ENCODE data around the gene TMEM139. TPM values are rescaled to one million over a fixed set of nuclear protein-coding genes. Genes with fewer than 3 reads are reported as not detected.

The TMEM139 gene
- total RNA-seq, 2 donors from 2014 or later, result 3.2 TPM; not detected in 1

DNA sequence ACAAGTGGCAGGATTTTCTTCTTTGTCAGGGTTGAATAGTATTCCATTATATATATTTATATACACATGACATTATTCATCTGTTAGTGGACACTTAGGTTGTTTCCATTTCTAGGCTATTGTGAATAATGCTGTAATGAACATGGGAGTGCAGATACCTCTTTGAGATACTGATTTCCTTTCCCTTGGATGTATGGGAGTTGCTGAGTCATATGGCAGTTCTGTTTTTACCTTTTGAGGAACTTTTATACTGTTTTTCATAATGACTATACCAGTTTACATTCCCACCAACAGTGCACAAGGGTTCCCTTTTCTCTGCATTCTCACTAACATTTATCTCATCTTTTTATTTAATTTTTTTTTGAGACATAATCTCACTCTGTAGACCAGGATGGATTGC is 29.4 kb downstream of the TMEM139 start:
- Histone ChIP-seq H3K4me3 (no peak overlapping the region), H3K4me1 (ENCODE audit: control insufficient read depth in 1 of 2, low read depth in 2 of 2) (no peaks in the 10 kb centered on the region), H3K27me3 (replicated peaks; ENCODE audit: insufficient read depth) (no peaks in the 10 kb centered on the region), H3K27ac (no peak overlapping the region), H3K9me3 (no peaks in the 10 kb centered on the region), H3K36me3 (peaks cover 4% of the 10 kb centered on the region)
- TF ChIP-seq, protein P1, sequence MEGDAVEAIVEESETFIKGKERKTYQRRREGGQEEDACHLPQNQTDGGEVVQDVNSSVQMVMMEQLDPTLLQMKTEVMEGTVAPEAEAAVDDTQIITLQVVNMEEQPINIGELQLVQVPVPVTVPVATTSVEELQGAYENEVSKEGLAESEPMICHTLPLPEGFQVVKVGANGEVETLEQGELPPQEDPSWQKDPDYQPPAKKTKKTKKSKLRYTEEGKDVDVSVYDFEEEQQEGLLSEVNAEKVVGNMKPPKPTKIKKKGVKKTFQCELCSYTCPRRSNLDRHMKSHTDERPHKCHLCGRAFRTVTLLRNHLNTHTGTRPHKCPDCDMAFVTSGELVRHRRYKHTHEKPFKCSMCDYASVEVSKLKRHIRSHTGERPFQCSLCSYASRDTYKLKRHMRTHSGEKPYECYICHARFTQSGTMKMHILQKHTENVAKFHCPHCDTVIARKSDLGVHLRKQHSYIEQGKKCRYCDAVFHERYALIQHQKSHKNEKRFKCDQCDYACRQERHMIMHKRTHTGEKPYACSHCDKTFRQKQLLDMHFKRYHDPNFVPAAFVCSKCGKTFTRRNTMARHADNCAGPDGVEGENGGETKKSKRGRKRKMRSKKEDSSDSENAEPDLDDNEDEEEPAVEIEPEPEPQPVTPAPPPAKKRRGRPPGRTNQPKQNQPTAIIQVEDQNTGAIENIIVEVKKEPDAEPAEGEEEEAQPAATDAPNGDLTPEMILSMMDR (IDR thresholded peaks at IDR 0.05), result no peak
- ATAC-seq (ENCODE audit: insufficient number of reproducible peaks, low FRiP score, low read depth) (no peak), DNase-seq (ENCODE audit: low spot score) (no peak)

DNA sequence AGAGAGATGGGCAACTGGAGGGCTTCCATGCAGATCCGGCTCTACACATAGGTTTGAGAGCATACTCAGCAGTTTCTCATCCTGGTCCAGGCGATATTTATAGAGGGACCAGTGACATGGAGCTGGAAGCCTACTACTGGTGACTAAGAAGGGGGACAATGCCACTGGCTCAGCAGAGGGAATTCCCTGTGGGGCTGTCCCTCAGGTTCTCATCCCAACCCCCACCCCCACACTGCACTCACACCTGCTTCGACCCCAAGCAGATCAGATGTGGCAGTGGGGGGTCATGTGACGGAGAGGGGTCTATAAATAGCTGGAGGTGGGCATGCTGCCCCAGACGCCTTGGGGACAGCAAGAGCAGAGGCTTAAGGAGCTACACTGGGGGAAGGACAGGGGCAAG is 31.0 kb downstream of the TMEM139 start, which contains the start of gene CLCN1:
TSS of gene CLCN1 (plus strand) at position 336 of the 400 bp plus-strand sequence. CDS start 102 bp downstream, outside the sequence.
- DNase-seq (ENCODE audit: low spot score), result no peak
- Histone ChIP-seq H3K9me3 (no peaks in the 10 kb centered on the region), H3K4me3 (no peak within 1 kb of the TSS), H3K27ac (no peak within 1 kb of the TSS), H3K36me3 (no peaks in the 10 kb centered on the region), H3K27me3 (replicated peaks; ENCODE audit: insufficient read depth) (no peaks in the 10 kb centered on the region), H3K4me1 (ENCODE audit: control insufficient read depth in 1 of 2, low read depth in 2 of 2) (no peaks in the 10 kb centered on the region)
- TF ChIP-seq, protein P1 (IDR thresholded peaks at IDR 0.05), result no peak
- ATAC-seq (ENCODE audit: insufficient number of reproducible peaks, low FRiP score, low read depth), result no peak

DNA sequence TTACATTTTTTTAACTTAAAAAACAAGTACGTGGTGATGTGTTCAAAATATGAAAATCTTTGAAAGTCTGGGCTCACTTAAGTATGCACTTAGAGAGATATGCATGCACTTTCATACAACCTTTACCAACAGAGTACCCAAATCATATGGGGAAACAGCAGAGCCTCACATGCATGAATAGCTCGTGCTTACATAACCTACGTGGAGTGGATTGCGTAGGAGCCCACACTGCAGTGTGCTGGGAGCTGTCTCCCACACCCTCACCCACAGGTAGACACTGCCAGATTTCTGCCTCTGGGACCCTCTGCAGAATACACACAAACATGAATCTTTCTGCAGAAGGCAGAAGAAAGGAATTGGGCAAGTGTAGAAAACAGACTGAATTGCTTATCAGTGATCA is 31.7 kb downstream of the TMEM139 start:
- Histone ChIP-seq H3K27me3 (replicated peaks; ENCODE audit: insufficient read depth) (no peaks in the 10 kb centered on the region), H3K27ac (no peak overlapping the region), H3K4me1 (ENCODE audit: control insufficient read depth in 1 of 2, low read depth in 2 of 2) (no peaks in the 10 kb centered on the region), H3K4me3 (no peak overlapping the region), H3K36me3 (no peaks in the 10 kb centered on the region), H3K9me3 (no peaks in the 10 kb centered on the region)
- DNase-seq (ENCODE audit: low spot score) (no peak), ATAC-seq (ENCODE audit: insufficient number of reproducible peaks, low FRiP score, low read depth) (no peak)
- TF ChIP-seq, protein P1 (IDR thresholded peaks at IDR 0.05), result no peak

DNA sequence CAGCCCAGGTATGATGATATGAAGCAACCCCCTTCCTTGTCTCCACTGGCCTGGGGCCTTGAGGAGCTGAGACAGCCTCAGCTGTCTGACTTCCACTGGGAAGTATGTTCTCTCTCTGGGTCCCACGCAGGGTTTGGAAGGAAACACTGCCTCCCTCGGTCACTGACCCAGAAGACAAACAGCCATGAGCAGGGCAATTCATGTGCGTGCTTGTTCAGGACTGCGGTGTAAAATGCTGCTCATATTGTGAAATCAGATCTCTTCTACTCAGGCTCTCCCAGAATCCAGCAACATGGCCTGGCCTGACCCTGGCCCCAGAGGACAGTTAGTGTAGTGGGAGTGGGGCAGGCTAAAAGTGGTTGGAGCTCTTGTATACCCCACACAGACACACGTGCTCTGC is 33.9 kb downstream of the TMEM139 start:
- TF ChIP-seq, protein P1 (IDR thresholded peaks at IDR 0.05), result no peak
- no peak for DNase-seq (ENCODE audit: low spot score)
- ATAC-seq (ENCODE audit: insufficient number of reproducible peaks, low FRiP score, low read depth), result no peak

DNA sequence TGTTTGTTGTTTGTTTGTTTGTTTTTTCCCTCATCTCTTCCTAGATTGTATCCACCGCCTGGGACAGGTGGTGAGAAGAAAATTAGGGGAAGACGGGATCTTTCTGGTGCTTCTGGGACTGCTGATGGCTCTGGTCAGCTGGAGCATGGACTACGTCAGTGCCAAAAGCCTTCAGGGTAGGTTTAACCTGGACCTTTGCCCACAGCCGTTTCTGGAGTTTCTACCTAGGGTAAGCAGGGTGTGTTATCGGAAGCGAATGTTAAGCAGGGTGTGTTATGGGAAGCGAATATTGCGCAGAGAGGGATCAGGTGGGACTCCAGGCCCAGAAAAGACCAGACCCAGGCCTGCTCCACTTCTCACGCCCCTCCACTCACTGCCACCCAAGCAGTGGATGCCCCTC is 35.9 kb downstream of the TMEM139 start:
- H3K27me3 ChIP-seq (replicated peaks; ENCODE audit: insufficient read depth), result no peaks in the 10 kb centered on the region
- no peaks in the 10 kb centered on the region for H3K4me1 ChIP-seq (ENCODE audit: control insufficient read depth in 1 of 2, low read depth in 2 of 2)
- H3K9me3 ChIP-seq, result no peaks in the 10 kb centered on the region
- TF ChIP-seq, protein P1 (IDR thresholded peaks at IDR 0.05), result no peak
- no peak overlapping the region for H3K4me3 ChIP-seq
- no peak overlapping the region for H3K27ac ChIP-seq
- ATAC-seq (ENCODE audit: insufficient number of reproducible peaks, low FRiP score, low read depth) (no peak), DNase-seq (ENCODE audit: low spot score) (no peak)
- H3K36me3 ChIP-seq, result no peaks in the 10 kb centered on the region

More for the DNA sequence above, 33.9 kb downstream of the TMEM139 start:
- Histone ChIP-seq H3K9me3 (no peaks in the 10 kb centered on the region), H3K36me3 (no peaks in the 10 kb centered on the region), H3K27ac (no peak overlapping the region), H3K4me3 (no peak overlapping the region), H3K4me1 (ENCODE audit: control insufficient read depth in 1 of 2, low read depth in 2 of 2) (no peaks in the 10 kb centered on the region), H3K27me3 (replicated peaks; ENCODE audit: insufficient read depth) (no peaks in the 10 kb centered on the region)

Data from thoracic aorta (tissue), 2 donors.